ENCODE measurements around the gene NUDT19.

NUDT19 gene

DNA sequence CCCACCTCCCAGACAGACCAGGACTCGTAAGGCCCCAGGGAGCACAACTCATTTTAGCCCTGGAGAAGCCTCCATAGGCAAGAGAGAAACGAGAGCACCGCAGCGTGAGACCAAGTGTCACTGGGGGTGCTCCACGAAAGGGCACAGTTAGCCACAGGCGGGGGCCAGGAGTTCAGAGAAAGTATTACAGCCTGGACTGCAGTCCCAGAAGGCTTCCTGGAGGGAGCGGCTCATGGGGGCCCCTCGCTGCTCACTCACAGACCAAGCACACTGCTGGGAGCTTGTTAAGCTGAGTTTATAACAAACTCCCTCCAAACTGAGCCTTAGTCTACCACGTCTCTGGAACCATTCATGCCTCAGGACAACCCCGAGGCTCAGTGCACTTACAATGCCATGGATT lies 33.1 kb upstream of the NUDT19 start:
- H3K4me2 ChIP-seq (ENCODE audit: low read length): no peak overlapping the region
- H3K4me1 ChIP-seq (ENCODE audit: control insufficient read depth, insufficient read depth, low read length): peaks cover 4% of the 10 kb centered on the region
- no peak overlapping the region for H3K9ac ChIP-seq (ENCODE audit: low read depth, low read length)
- no peak overlapping the region for H3K4me3 ChIP-seq (ENCODE audit: low read length)
- H3K36me3 ChIP-seq (ENCODE audit: insufficient read depth, low read length): peaks cover 20% of the 10 kb centered on the region
- H3K9me3 ChIP-seq (replicated peaks; ENCODE audit: low read length): no peaks in the 10 kb centered on the region
- no peaks in the 10 kb centered on the region for H3K27me3 ChIP-seq (ENCODE audit: control insufficient read depth, insufficient read depth, low read length)

DNA sequence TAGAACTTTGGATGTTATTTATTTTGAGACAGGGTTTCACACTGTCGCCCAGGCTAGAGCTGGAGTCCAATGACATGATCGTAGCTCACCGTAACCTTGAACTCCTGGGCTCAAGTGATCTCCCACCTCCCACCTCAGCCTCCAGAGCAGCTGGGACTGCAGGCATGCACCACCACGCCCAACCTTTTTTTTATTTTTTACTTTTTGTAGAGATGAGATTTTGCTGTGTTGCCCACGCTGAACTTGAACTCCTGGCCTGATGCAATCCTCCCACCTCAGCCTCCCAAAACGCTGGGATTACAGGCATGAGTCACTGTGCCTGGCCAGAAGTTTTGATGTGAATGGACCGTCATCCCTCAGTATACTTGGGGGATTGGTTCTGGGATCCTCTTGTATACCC lies 30.3 kb upstream of the NUDT19 start:
- Histone ChIP-seq H3K9ac (ENCODE audit: low read depth, low read length) (no peak overlapping the region), H3K4me1 (ENCODE audit: control insufficient read depth, insufficient read depth, low read length) (peaks cover 4% of the 10 kb centered on the region), H3K27me3 (ENCODE audit: control insufficient read depth, insufficient read depth, low read length) (no peaks in the 10 kb centered on the region), H3K9me3 (replicated peaks; ENCODE audit: low read length) (no peaks in the 10 kb centered on the region), H3K4me3 (ENCODE audit: low read length) (no peak overlapping the region), H3K36me3 (ENCODE audit: insufficient read depth, low read length) (peaks cover 9% of the 10 kb centered on the region), H3K4me2 (ENCODE audit: low read length) (no peak overlapping the region)

DNA sequence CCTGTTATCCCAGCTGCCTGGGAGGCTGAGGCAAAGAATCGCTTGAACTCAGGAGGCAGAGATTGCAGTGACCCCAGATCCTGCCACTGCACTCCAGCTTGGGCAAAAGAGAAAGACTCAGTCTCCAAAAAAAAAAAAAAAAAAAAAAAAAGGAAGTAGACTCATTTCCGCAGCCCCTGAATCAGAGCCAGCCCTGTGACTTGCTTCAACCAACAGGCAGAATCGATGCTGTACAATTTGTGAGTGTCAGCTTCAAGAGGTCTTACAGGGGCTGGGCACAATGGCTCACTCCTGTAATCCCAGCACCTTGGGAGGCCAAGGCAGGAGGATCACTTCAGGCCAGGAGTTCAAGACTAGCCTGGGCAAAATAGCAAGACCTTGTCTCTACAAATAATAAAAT lies 29.4 kb upstream of the NUDT19 start:
- no peak overlapping the region for H3K4me2 ChIP-seq (ENCODE audit: low read length)
- H3K4me1 ChIP-seq (ENCODE audit: control insufficient read depth, insufficient read depth, low read length): peaks cover 4% of the 10 kb centered on the region
- no peaks in the 10 kb centered on the region for H3K27me3 ChIP-seq (ENCODE audit: control insufficient read depth, insufficient read depth, low read length)
- no peak overlapping the region for H3K9ac ChIP-seq (ENCODE audit: low read depth, low read length)
- no peak overlapping the region for H3K4me3 ChIP-seq (ENCODE audit: low read length)
- H3K9me3 ChIP-seq (replicated peaks; ENCODE audit: low read length): no peaks in the 10 kb centered on the region
- peaks cover 9% of the 10 kb centered on the region for H3K36me3 ChIP-seq (ENCODE audit: insufficient read depth, low read length)

DNA sequence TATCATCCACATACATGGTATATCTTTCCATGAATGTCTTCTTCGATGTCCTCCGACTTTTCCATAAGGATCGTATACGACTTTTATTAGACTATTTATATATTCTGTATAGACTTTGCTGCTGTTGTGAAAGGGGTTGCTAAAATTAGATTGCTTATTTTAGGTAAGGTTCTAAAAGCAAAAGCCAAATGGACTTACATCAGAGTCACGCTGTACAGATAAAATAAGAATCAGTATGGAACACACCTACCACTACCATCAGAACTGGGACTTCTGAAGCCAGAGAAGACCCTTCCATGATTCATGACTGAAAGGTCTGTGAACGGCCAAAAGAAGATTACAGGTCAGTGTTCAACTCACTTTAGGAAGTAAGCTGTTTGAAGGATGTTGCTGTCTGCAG lies 25.5 kb upstream of the NUDT19 start:
- Histone ChIP-seq H3K4me3 (ENCODE audit: low read length) (no peak overlapping the region), H3K27me3 (ENCODE audit: control insufficient read depth, insufficient read depth, low read length) (no peaks in the 10 kb centered on the region), H3K9me3 (replicated peaks; ENCODE audit: low read length) (no peaks in the 10 kb centered on the region), H3K36me3 (ENCODE audit: insufficient read depth, low read length) (no peaks in the 10 kb centered on the region), H3K4me1 (ENCODE audit: control insufficient read depth, insufficient read depth, low read length) (peaks cover 4% of the 10 kb centered on the region), H3K4me2 (ENCODE audit: low read length) (no peak overlapping the region), H3K9ac (ENCODE audit: low read depth, low read length) (no peak overlapping the region)

DNA sequence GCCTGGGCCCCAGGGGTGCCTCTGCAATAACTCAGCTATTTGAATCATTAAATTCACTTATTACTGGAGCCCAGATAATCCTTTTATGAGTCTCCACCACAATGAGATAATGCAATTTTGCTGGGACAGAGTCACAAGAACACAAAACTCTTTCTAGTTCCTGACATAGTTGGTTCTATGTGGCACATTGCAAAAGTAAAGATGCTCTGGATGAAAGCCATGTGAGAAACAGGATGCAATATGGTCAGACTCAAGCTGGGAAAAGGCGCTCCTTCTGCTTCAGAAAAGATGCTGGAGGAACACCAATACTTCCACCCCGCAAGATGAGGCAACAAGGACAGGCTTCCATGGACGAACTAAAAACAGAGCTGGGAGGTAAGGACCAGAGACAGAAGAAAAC lies 22.3 kb upstream of the NUDT19 start:
- Histone ChIP-seq H3K4me2 (ENCODE audit: low read length) (no peak overlapping the region), H3K4me3 (ENCODE audit: low read length) (no peak overlapping the region), H3K9ac (ENCODE audit: low read depth, low read length) (no peak overlapping the region), H3K4me1 (ENCODE audit: control insufficient read depth, insufficient read depth, low read length) (peaks cover 13% of the 10 kb centered on the region), H3K36me3 (ENCODE audit: insufficient read depth, low read length) (no peaks in the 10 kb centered on the region), H3K27me3 (ENCODE audit: control insufficient read depth, insufficient read depth, low read length) (no peaks in the 10 kb centered on the region), H3K9me3 (replicated peaks; ENCODE audit: low read length) (no peaks in the 10 kb centered on the region)

DNA sequence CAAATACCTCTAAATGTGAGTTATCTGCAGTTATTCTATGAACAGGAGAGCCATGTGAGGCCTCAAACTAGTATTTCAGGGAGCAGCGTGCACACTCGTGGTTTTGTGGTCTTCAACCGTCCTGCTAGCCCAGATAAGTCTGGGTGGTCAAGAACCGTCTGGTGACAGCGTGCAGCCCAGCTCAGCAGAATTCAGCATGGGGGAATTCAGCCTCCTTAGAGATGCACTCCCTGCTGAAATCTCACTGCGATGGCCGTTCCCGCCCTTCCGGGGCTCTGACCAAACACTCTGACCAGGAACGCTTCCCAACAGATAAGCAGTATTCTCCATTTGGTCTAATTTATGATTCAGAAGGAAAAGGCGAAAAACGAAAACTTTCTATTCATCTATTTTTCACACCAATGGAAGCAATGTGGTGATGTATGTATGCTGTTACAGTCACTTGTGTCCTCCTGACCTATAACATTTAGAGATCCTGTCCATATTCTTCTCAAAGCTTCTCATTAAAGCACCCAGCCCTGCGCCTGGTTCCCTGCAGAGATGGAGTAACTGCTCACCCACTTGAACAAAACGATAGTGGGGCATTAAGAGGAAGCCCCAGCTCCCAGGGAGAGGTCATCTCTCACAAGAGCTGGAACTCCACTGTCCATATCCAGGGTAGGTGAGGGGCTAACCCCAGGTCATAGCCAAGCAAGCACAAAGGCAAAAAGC lies 19.6 kb upstream of the NUDT19 start:
- no peaks in the 10 kb centered on the region for H3K36me3 ChIP-seq (ENCODE audit: insufficient read depth, low read length)
- H3K9me3 ChIP-seq (replicated peaks; ENCODE audit: low read length): no peaks in the 10 kb centered on the region
- H3K9ac ChIP-seq (ENCODE audit: low read depth, low read length): no peak overlapping the region
- peaks cover 13% of the 10 kb centered on the region for H3K27me3 ChIP-seq (ENCODE audit: control insufficient read depth, insufficient read depth, low read length)
- H3K4me1 ChIP-seq (ENCODE audit: control insufficient read depth, insufficient read depth, low read length): peaks cover 19% of the 10 kb centered on the region
- no peak overlapping the region for H3K4me3 ChIP-seq (ENCODE audit: low read length)
- H3K4me2 ChIP-seq (ENCODE audit: low read length): no peak overlapping the region

DNA sequence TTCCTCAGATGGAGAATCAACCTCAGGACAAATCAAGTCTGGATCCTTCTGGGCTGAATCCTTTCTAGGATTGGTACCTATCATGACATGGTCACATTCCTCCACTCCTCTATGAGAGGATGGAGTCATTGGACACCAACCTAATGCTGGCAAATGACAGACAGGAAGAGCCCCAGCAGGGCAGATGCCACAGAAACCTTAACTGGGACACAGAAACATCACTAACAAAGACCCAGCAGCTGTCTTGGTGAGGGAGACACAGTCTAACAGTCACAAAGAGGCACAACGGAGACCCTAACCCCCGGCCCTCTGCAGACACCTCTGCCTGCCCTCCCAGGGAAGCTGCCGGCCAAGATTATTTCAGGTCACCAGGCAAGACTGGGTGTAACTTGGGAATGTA lies 18.8 kb upstream of the NUDT19 start:
- Histone ChIP-seq H3K27me3 (ENCODE audit: control insufficient read depth, insufficient read depth, low read length) (peaks cover 21% of the 10 kb centered on the region), H3K4me2 (ENCODE audit: low read length) (peak overlapping the region; percentile 0), H3K4me3 (ENCODE audit: low read length) (no peak overlapping the region), H3K36me3 (ENCODE audit: insufficient read depth, low read length) (no peaks in the 10 kb centered on the region), H3K9ac (ENCODE audit: low read depth, low read length) (no peak overlapping the region), H3K4me1 (ENCODE audit: control insufficient read depth, insufficient read depth, low read length) (peaks cover 24% of the 10 kb centered on the region), H3K9me3 (replicated peaks; ENCODE audit: low read length) (no peaks in the 10 kb centered on the region)

DNA sequence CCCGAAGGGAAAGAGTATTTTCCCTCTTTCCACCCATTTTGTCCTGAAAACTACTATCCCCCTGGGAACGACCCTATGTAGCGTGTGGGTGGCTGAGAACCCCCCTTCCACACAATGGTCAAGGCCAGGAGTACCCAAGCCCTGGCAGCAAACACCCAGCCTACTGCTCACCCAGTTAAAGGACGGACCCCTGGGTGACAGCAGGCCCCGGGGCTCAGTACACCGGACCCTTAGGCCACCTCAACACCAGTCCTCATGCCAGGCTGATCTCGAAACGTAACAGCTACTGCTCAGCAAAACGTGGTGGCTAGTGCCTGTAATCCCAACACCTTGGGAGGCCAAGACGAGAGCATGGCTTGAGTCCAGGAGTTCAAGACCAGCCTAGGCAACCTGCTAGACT lies 18.0 kb upstream of the NUDT19 start:
- Histone ChIP-seq H3K4me1 (ENCODE audit: control insufficient read depth, insufficient read depth, low read length) (peaks cover 24% of the 10 kb centered on the region), H3K36me3 (ENCODE audit: insufficient read depth, low read length) (no peaks in the 10 kb centered on the region), H3K9me3 (replicated peaks; ENCODE audit: low read length) (no peaks in the 10 kb centered on the region), H3K4me2 (ENCODE audit: low read length) (peak overlapping the region; percentile 100), H3K9ac (ENCODE audit: low read depth, low read length) (peak overlapping the region; percentile 83), H3K4me3 (ENCODE audit: low read length) (peak overlapping the region; percentile 88), H3K27me3 (ENCODE audit: control insufficient read depth, insufficient read depth, low read length) (peaks cover 23% of the 10 kb centered on the region)

DNA sequence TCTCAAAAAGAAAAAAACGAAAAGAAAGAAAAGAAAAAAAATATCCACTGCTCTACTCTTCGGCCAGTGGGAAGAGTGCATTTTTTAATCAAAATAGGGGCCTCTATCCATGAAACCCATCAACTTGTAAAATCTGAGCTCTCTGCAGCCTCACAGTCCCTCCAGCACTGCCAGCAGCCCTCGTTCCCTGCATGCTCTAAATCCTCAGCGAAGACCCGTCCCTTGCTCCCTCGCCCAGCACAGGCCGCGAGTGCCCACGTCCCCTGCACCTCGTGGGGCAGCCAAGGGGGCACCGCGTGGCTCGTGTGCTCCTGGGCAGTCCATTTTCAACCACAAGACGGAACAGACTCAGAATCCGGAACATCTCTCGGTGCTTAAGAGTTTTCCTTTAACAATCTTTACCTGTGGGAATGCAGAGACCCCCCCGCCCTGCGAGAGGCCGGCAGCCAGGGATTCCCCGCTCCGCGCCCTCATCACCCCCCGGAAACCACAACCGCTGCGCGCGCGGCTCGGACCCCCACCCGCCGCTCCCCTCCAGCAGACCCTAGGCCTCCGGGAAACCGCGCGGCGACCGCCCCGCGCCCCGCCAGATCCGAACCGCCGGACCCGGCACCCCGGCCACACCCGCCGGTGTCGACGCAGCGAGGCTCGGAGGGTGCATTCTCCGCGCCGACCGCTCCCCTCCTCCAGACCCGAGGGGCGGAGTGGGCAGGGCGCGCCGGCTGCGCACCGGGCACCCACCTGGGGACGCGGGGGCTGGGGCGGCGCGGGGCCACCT lies 17.3 kb upstream of the NUDT19 start:
- peak overlapping the region; percentile 83 for H3K9ac ChIP-seq (ENCODE audit: low read depth, low read length)
- peak overlapping the region; percentile 100 for H3K4me2 ChIP-seq (ENCODE audit: low read length)
- peaks cover 24% of the 10 kb centered on the region for H3K4me1 ChIP-seq (ENCODE audit: control insufficient read depth, insufficient read depth, low read length)
- H3K36me3 ChIP-seq (ENCODE audit: insufficient read depth, low read length): no peaks in the 10 kb centered on the region
- no peaks in the 10 kb centered on the region for H3K9me3 ChIP-seq (replicated peaks; ENCODE audit: low read length)
- peaks cover 23% of the 10 kb centered on the region for H3K27me3 ChIP-seq (ENCODE audit: control insufficient read depth, insufficient read depth, low read length)
- H3K4me3 ChIP-seq (ENCODE audit: low read length): peak overlapping the region; percentile 88

DNA sequence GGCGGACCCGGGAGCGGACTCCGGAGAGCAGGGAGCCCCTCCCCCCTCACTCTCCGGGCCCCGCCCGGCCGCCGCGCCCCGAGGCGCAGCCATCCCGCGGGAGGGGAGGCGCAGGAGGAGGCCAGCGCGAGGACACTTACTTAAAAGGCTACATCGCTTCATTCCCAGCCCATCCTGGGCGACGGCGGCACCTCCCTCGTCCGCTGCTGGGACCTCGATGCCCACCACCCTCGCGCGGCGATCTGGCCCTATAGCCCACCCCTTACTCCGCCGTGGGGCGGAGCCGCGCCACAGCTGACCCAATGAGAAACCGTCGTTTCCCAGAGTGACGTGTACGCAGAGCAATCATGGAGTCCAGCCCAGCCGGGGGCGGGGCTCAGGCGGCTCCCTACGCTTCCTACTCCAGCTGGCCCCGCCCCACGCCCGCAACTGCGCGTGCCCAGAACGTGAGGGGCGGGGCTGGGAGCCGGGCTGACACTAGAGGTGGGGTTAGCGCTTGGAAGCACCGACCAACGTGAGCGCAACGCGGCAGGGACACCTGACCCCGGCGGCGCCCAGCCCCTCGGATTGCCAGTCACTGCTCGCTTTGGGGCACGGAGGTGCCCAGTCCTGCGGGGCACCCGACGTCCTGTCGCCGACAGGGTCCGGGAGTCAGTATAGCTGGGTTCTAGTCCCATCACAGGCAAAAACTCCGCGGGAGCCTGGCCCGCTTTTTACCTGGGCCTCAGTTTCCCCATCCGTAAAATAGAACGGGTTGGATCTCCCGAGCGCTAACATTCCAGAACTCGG lies 16.5 kb upstream of the NUDT19 start, which contains the start of gene ANKRD27:
Gene ANKRD27, minus strand, starts transcription at position 250 of the 789 bp plus-strand sequence. CDS start 16,165 bp downstream, outside the sequence.
- H3K9me3 ChIP-seq (replicated peaks; ENCODE audit: low read length): no peaks in the 10 kb centered on the region
- peaks cover 23% of the 10 kb centered on the region for H3K27me3 ChIP-seq (ENCODE audit: control insufficient read depth, insufficient read depth, low read length)
- peak within 1 kb of the TSS; percentile 83 for H3K9ac ChIP-seq (ENCODE audit: low read depth, low read length)
- peak within 1 kb of the TSS; percentile 100 for H3K4me2 ChIP-seq (ENCODE audit: low read length)
- peak within 1 kb of the TSS; percentile 88 for H3K4me3 ChIP-seq (ENCODE audit: low read length)
- H3K36me3 ChIP-seq (ENCODE audit: insufficient read depth, low read length): no peaks in the 10 kb centered on the region
- peaks cover 24% of the 10 kb centered on the region for H3K4me1 ChIP-seq (ENCODE audit: control insufficient read depth, insufficient read depth, low read length)

DNA sequence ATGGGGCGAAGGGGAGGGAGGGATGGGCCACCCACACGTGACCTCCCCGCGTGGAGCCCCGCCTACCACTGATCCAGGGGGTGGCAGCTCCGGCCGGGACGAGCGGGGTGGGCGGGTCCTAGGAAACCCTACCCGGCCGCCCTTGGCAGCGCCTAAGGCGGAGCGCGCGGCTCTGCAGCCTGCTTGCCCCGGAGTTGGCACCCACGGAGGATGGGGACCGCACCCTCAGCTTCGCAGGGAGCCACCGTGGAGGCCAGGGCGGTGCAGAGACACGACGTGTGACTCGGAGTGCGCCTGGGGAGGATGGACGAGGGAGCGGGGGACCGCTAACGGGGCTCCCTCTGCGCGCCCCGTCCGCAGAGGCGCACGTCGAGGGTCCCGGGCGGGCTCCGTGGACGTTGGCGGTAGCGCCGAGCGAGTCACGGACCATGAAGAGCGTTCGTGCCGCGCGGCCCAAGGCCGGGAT lies 15.9 kb upstream of the NUDT19 start, which contains the start of gene RGS9BP:
Gene RGS9BP, plus strand, starts transcription at position 129 of the 466 bp plus-strand sequence. CDS start 416 bp downstream, outside the sequence.
- Histone ChIP-seq H3K4me1 (ENCODE audit: control insufficient read depth, insufficient read depth, low read length) (peaks cover 24% of the 10 kb centered on the region), H3K27me3 (ENCODE audit: control insufficient read depth, insufficient read depth, low read length) (peaks cover 23% of the 10 kb centered on the region)

More for the DNA sequence above, 15.9 kb upstream of the NUDT19 start, which contains the start of gene RGS9BP:
- Histone ChIP-seq H3K4me2 (ENCODE audit: low read length) (peak within 1 kb of the TSS; percentile 100), H3K4me3 (ENCODE audit: low read length) (peak within 1 kb of the TSS; percentile 88), H3K9ac (ENCODE audit: low read depth, low read length) (peak within 1 kb of the TSS; percentile 83), H3K36me3 (ENCODE audit: insufficient read depth, low read length) (no peaks in the 10 kb centered on the region), H3K9me3 (replicated peaks; ENCODE audit: low read length) (no peaks in the 10 kb centered on the region)

Measured in skeletal muscle satellite cell (primary cell).